GM12864 (cell line): Measurements from ENCODE around the gene KLK2.

Experiments
- DNase-seq: peaks from one replicate; pipeline ENCODE4 v3.0.0-alpha.2; 2011; ENCODE audit warnings: low read depth
- H3K4me3 ChIP-seq: 2 replicates; pipeline ENCODE4 v1.5.1; 2011; ENCODE audit warnings: mild to moderate bottlenecking, low read depth, low read length, control low read depth
- CTCF ChIP-seq: IDR thresholded peaks from 2 replicates; pipeline ENCODE4 v1.5.1; 2011; ENCODE audit warnings: low read depth, mild to moderate bottlenecking, moderate library complexity, low read length, control low read depth, inconsistent platforms; ENCODE audit errors: missing control alignments

KLK2 gene

GRCh38 chr19:50832666-50833065, 40.6 kb upstream of the KLK2 start:
- DNase-seq: no peak
- H3K4me3 ChIP-seq: no peak overlapping the region
- no peak for TF ChIP-seq CTCF

GRCh38 chr19:50833117-50833801, 40.0 kb upstream of the KLK2 start, which contains the start of gene KLK15:
TSS of gene KLK15 (minus strand) at chr19:50833574. CDS start at chr19:50831492, 2,082 bp downstream.
- no peak for TF ChIP-seq CTCF
- no peak within 1 kb of the TSS for H3K4me3 ChIP-seq
- DNase-seq: no peak

GRCh38 chr19:50833802-50834167, 39.5 kb upstream of the KLK2 start:
- TF ChIP-seq CTCF: no peak
- no peak for DNase-seq
- H3K4me3 ChIP-seq: no peak overlapping the region

DNA sequence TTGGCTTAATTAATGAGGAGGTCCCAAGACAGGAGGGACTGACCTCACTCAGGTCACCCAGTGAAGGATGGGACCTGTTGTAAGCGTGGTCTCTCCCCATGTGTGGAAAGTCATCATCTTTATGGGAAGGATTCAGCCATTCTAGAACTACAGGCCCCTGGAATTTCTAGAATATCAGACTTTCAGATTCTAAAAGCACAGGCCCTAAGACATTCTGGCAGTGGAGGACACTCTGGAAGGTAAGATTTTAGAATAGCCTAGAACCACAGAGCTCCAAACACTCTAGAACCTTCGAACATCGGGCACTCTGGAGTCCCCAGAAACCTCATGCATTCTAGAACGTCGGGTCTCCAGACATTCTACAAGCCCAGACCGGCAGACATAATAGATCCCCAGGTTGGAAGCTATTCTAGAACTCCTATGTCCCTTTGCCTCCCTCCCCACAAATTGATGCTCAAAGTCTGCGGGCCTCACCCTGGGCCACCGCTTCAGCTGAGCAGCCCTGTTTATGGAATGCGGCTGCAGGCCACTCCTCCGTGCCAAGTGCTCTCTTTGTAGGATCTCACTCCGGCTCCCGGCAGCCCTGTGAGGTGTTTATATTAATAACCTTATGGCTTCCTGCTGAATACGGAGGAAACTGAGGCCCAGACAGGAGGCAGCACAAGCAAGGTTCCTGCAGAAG, 38.0 kb upstream of the KLK2 start:
- no peak for TF ChIP-seq CTCF
- peak overlapping the region; percentile 63 for H3K4me3 ChIP-seq
- DNase-seq: no peak

- peak overlapping the region; percentile 63 for H3K4me3 ChIP-seq
- no peak for DNase-seq
- no peak for TF ChIP-seq CTCF
These were observed 37.3 kb upstream of the KLK2 start for GRCh38 chr19:50835785-50836542.

- H3K4me3 ChIP-seq: peak overlapping the region; percentile 63
- TF ChIP-seq CTCF: no peak
- DNase-seq: no peak
These were observed 36.6 kb upstream of the KLK2 start for GRCh38 chr19:50836543-50837195.
